SIG-M5 treated with dmso at 0.1 percent for 504 hours (cell line): ENCODE data around the gene SLC38A9.
A peak's percentile ranks its signal among the peaks of the same experiment; 100 is the strongest.

Experiments
- DNase-seq: peaks from one replicate; lab custom pipeline; 2025; ENCODE audit not compliant: unreplicated experiment; lab: John Stamatoyannopoulos, UW

The SLC38A9 gene

GRCh38 chr5:55613112-55613868, 98.8 kb downstream of the SLC38A9 start:
- DNase-seq = no peak

GRCh38 chr5:55610542-55610941, 101.6 kb downstream of the SLC38A9 start:
- no peak for DNase-seq

- DNase-seq = no peak
Measured at GRCh38 chr5:55609413-55609812, 102.7 kb downstream of the SLC38A9 start.

- no peak for DNase-seq
Measured at GRCh38 chr5:55608595-55609349, 103.4 kb downstream of the SLC38A9 start.

GRCh38 chr5:55607309-55607708, 104.8 kb downstream of the SLC38A9 start:
- peak; percentile 24 for DNase-seq

GRCh38 chr5:55604611-55605067, 107.5 kb downstream of the SLC38A9 start:
- no peak for DNase-seq

- DNase-seq = no peak
Measured at GRCh38 chr5:55603922-55604321, 108.2 kb downstream of the SLC38A9 start.

- no peak for DNase-seq
Measured at GRCh38 chr5:55601628-55602027, 110.5 kb downstream of the SLC38A9 start.

DNA sequence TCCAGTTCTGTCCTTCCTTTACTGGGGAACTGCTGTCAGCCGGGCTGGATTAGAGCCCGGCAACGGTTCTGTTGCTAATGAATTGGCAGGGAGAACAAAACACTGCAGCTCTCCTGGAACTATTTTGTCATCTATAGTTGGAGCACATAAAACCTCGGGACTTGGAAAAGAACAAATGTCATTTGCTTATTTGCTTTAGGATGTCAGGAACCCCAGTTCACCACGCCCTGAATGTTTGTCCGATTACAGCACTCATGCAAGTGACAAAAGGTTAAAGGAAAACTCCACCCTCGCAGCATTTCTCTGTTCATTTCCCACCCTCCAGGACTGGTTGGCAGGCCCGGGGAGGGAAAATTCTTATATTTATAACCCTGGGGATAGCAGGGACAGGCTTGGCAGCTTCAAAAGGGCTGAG, 110.9 kb downstream of the SLC38A9 start:
- peak; percentile 66 for DNase-seq

- DNase-seq = peak; percentile 76
Measured at GRCh38 chr5:55600497-55601203, 111.5 kb downstream of the SLC38A9 start.

GRCh38 chr5:55600086-55600485, 112.0 kb downstream of the SLC38A9 start:
- no peak for DNase-seq

DNA sequence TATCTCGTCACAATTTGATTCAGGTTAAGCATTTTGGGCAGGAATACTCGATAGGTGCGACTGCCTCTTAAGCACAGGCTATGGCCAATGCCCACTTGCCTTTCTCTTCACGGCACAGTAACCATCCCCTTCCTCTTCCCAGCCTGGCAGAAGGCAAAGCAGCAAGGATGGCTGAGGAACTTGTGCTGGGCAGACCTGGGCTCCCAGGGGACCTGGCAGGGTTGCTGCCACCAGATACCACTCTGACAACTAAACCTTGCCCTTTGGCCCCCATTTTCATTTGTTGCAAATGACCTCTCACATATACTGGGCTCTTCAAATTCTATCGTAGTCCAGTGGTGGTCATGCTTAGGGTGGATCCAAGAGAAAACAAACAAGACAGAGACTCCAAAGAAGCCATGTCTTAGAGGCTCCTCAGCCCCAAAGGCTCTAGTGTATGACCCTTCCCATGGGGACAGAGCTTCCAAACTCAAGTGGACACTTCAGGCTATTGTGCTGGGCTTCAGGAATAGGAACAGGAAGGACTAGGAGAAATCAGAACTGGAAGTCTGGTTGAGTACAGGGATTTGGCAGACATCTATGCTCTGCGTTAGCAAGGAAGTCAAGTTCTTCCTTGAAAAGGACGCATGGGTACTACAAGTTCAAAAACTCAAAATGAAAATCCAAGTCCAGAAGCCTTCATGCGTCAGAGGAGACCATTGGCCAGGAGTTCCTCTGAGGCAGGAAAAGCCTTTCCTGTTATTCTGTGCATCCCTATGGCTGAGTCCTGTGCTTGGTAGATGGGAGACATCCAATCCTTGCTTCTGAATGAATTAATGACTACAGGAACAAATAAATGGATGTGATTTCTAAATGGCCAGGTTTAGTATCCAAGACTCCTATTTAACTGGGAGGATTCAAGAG, 112.7 kb downstream of the SLC38A9 start:
- no peak for DNase-seq

GRCh38 chr5:55597014-55597981, 114.8 kb downstream of the SLC38A9 start:
- DNase-seq = peak; percentile 58

DNA sequence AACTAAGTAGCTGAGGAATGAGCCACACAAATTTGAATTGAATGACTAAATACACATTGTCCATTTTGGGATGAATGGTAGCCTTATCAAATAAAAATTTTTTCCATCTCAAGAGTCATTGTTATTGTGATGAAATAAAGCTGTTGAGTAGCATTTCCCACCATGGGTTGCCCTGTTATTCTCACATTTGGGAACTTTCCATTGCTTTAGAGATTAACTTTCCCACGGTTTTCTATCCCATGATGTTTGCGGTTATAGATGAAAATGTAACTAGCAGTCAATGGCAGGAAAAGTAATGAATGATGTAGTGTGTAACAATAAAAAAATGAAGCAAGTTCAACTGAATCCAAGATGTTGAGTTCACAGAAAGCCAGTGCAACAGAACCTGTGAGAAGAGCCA, 117.5 kb downstream of the SLC38A9 start:
- no peak for DNase-seq

GRCh38 chr5:55593115-55593472, 119.0 kb downstream of the SLC38A9 start:
- DNase-seq = peak; percentile 48

DNA sequence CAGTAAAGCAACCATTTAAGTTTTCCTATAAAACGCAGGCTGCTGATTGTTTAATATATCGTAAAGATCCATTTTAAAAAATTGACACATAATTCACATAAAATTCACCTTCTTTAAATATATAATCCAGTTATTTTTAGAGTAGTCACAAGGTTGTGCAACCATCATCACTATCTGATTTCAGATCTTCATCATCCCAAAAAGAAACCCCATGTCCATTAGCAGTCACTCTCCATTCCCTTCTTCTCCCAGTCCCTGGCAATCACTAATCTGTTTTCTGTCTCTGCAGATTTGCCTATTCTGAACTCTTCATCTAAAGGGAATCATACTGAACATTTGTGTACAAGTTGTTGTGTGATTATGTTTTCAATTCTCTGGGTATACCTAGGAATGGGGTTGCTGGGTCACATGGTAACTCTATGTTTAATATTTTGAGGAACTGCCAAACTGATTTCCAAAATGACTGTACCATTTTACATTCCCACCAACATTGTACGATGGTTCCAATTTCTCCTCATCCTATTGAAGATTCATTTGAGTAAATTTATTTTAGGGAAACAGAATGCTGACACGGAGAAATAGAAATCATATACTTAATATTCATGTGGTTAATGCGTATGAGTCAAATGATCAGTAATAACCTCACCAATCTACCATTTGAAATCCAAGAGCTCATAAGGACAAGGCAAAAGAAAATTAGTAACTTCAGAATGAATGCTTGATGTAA, 119.6 kb downstream of the SLC38A9 start:
- no peak for DNase-seq

- DNase-seq = no peak
Measured at GRCh38 chr5:55591686-55592085, 120.4 kb downstream of the SLC38A9 start.

GRCh38 chr5:55585206-55585610, 126.9 kb downstream of the SLC38A9 start:
- DNase-seq = no peak
